ENCODE data around the gene SLX4IP. TPM values are rescaled to one million over a fixed set of nuclear protein-coding genes. Genes with fewer than 3 reads are reported as not detected.

The SLX4IP gene
- total and polyA plus RNA-seq, 2 of the 13 experiments (the other 11 are each of a cell fraction or from before 2014, with no cell fraction given), result 3.6 to 7.3 TPM

DNA sequence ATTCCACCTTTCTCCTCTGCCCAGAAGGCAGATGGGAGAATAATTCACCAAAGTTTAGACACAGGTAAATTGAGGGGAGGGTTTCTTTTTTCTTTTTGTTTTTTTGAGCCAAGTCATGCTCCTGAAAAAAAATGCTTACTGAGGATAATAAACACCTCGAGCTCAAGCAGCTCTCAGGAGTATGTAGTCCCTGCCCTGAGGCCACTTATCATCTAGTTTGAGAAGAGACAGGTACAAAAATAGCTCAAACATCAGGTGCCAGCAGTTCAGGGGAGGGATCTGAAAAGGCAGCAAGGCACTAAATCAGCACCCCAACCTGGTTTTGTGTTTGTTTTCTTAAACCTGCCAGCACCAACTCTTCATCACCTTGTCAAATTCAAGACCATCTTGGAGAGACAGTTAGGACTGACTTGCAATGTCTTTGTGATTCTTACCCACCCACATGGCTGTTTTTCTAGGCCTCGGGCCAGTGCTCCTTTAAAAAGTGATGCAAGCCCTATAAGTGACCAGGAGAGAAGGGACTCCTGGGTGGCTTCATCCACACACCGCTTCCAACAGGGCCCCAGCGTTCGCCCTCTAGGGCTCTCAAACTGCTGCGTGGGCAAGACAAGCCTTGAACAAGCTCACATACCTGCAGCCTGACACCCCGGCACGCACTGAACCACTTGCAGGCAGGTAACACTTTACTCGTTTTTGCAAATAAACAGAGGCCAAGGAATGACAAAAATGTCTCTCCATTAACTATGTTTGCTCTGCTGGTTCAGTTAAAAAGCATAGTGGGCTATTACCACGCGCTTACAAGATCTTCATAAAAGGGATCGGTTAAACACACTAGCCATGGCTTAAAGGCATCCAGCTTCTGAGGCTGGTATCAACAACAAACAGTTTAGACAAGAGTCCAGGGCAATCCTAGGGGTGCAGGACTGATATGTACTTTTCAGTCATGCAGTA is 224.8 kb downstream of the SLX4IP start (continued):
- TF ChIP-seq, protein P1, sequence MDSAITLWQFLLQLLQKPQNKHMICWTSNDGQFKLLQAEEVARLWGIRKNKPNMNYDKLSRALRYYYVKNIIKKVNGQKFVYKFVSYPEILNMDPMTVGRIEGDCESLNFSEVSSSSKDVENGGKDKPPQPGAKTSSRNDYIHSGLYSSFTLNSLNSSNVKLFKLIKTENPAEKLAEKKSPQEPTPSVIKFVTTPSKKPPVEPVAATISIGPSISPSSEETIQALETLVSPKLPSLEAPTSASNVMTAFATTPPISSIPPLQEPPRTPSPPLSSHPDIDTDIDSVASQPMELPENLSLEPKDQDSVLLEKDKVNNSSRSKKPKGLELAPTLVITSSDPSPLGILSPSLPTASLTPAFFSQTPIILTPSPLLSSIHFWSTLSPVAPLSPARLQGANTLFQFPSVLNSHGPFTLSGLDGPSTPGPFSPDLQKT (CRISPR knock-in tag; IDR thresholded peaks at IDR 0.05; ENCODE audit: borderline replicate concordance), result no peak
- TF ChIP-seq SYNCRIP (IDR thresholded peaks at IDR 0.05; ENCODE audit: insufficient read depth, low read depth, low read length), result no peak
- TF ChIP-seq, protein P2, sequence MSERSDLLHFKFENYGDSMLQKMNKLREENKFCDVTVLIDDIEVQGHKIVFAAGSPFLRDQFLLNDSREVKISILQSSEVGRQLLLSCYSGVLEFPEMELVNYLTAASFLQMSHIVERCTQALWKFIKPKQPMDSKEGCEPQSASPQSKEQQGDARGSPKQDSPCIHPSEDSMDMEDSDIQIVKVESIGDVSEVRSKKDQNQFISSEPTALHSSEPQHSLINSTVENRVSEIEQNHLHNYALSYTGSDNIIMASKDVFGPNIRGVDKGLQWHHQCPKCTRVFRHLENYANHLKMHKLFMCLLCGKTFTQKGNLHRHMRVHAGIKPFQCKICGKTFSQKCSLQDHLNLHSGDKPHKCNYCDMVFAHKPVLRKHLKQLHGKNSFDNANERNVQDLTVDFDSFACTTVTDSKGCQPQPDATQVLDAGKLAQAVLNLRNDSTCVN (CRISPR knock-in tag; IDR thresholded peaks at IDR 0.05; ENCODE audit: borderline replicate concordance), result no peak
- no peak for TF ChIP-seq ETV6 (CRISPR knock-in tag; conservative IDR thresholded peaks at IDR 0.05)
- TF ChIP-seq, protein P3, sequence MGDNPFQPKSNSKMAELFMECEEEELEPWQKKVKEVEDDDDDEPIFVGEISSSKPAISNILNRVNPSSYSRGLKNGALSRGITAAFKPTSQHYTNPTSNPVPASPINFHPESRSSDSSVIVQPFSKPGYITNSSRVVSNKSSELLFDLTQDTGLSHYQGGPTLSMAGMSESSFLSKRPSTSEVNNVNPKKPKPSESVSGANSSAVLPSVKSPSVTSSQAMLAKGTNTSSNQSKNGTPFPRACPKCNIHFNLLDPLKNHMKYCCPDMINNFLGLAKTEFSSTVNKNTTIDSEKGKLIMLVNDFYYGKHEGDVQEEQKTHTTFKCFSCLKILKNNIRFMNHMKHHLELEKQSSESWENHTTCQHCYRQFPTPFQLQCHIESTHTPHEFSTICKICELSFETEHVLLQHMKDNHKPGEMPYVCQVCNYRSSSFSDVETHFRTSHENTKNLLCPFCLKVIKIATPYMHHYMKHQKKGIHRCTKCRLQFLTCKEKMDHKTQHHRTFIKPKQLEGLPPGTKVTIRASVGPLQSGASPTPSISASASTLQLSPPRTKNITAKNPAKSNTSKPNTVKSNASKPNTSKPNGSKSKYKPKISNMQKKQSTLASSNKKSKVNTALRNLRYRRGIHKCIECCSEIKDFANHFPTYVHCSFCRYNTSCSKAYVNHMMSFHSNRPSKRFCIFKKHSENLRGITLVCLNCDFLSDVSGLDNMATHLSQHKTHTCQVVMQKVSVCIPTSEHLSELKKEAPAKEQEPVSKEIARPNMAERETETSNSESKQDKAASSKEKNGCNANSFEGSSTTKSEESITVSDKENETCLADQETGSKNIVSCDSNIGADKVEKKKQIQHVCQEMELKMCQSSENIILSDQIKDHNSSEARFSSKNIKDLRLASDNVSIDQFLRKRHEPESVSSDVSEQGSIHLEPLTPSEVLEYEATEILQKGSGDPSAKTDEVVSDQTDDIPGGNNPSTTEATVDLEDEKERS (CRISPR knock-in tag; IDR thresholded peaks at IDR 0.05), result no peak
- 0 out of 2 replicates have a peak, but pooled peaks have one; percentile 37 for TF ChIP-seq ZNF431 (CRISPR knock-in tag; IDR thresholded peaks at IDR 0.05; ENCODE audit: borderline replicate concordance, low read depth)
- no peak for TF ChIP-seq HOXD1 (CRISPR knock-in tag; IDR thresholded peaks at IDR 0.05)
- no peak for TF ChIP-seq ZSCAN12 (CRISPR knock-in tag; IDR thresholded peaks at IDR 0.05)
- no peak for TF ChIP-seq EP300 (IDR thresholded peaks at IDR 0.05; ENCODE audit: low read depth in 2 of 2, low read length in 2 of 2)
- TF ChIP-seq EP300 (CRISPR knock-in tag; IDR thresholded peaks at IDR 0.05; ENCODE audit: borderline replicate concordance), result peak; percentile 37; the same call in 1 of the 2 replicates
- TF ChIP-seq MAFK (conservative IDR thresholded peaks at IDR 0.05 in 1 of 2, IDR thresholded peaks at IDR 0.05 in 1 of 2; ENCODE audit: low read length in 2 of 2), result peak; percentile 58 to 79; a peak in 3 of 4 replicates
- TF ChIP-seq MAFF (IDR thresholded peaks at IDR 0.05; ENCODE audit: low read depth, low read length), result peak; percentile 65
- TF ChIP-seq, protein P4, sequence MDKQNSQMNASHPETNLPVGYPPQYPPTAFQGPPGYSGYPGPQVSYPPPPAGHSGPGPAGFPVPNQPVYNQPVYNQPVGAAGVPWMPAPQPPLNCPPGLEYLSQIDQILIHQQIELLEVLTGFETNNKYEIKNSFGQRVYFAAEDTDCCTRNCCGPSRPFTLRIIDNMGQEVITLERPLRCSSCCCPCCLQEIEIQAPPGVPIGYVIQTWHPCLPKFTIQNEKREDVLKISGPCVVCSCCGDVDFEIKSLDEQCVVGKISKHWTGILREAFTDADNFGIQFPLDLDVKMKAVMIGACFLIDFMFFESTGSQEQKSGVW (CRISPR knock-in tag; IDR thresholded peaks at IDR 0.05; ENCODE audit: borderline replicate concordance), result 0 out of 2 replicates have a peak, but pooled peaks have one; percentile 39
- TF ChIP-seq, protein P5, sequence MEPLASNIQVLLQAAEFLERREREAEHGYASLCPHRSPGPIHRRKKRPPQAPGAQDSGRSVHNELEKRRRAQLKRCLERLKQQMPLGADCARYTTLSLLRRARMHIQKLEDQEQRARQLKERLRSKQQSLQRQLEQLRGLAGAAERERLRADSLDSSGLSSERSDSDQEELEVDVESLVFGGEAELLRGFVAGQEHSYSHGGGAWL (CRISPR knock-in tag; IDR thresholded peaks at IDR 0.05), result no peak
- 0 out of 2 replicates have a peak, but pooled peaks have one; percentile 29 for TF ChIP-seq ZMYM4 (CRISPR knock-in tag; IDR thresholded peaks at IDR 0.05)
- TF ChIP-seq ZMYM2 (CRISPR knock-in tag; IDR thresholded peaks at IDR 0.05), result no peak
- no peak for TF ChIP-seq NR2F6 (IDR thresholded peaks at IDR 0.05)
- no peak for TF ChIP-seq NR2F6 (CRISPR knock-in tag; IDR thresholded peaks at IDR 0.05)
- no peak for TF ChIP-seq AHR (CRISPR knock-in tag; IDR thresholded peaks at IDR 0.05)
- TF ChIP-seq NCOA2 (CRISPR knock-in tag; IDR thresholded peaks at IDR 0.05), result 0 out of 2 replicates have a peak, but pooled peaks have one; percentile 0
- TF ChIP-seq TSC22D2 (CRISPR knock-in tag; IDR thresholded peaks at IDR 0.05; ENCODE audit: borderline replicate concordance), result no peak
- TF ChIP-seq DNMT3B (CRISPR knock-in tag; conservative IDR thresholded peaks at IDR 0.05), result 0 out of 2 replicates have a peak, but pooled peaks have one; percentile 31
- TF ChIP-seq ZNF816 (CRISPR knock-in tag; IDR thresholded peaks at IDR 0.05; ENCODE audit: borderline replicate concordance), result no peak
